ENCODE results near the gene NMRK1.

NMRK1 gene

DNA sequence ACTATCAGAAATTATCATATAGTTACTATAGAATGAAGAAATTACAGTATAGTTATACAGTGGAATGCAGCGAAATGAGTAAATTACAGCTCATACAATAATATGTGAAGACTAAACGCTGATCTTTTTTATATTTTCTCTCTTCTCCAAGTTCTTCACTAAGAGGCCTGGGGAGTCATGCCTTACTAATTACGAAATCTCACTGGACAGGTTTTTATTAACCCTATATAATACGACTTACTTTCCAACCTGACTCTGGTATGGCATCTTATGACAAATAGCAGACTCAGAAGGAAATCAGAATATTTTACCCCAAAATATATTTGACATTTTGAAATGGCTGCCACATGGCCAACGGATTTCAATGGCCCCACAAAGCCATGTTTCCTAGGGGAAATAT is 68.9 kb downstream of the NMRK1 start:
- no peaks in the 10 kb centered on the region for H3K27me3 Mint-ChIP-seq (ENCODE audit: low read depth)
- peaks cover 33% of the 10 kb centered on the region for H3K4me1 Mint-ChIP-seq (ENCODE audit: low read depth)
- peaks cover 17% of the 10 kb centered on the region for H3K36me3 Mint-ChIP-seq (ENCODE audit: low read depth)
- no peak overlapping the region for H3K4me3 Mint-ChIP-seq
- no peak overlapping the region for H3K27ac Mint-ChIP-seq
- H3K9me3 Mint-ChIP-seq, result peaks cover 5% of the 10 kb centered on the region

DNA sequence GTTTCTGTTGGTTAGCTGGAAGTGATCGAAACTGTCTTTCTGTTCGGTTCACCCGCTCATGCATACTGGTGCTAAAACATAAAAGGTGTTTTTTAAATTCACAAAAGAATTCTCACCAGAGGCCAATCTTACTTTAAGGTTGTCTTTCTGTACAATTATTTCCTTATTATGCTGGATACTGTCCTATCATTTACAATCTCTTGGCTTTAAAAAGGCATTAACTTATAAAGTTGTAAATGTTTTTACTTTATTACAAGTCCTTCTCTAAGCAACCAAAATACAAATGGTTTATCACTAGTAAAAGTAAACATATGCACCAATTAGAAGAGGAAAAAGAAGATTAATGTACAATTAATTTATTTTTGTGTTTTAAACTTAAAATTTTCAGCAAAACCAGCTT is 70.6 kb downstream of the NMRK1 start:
- H3K4me1 Mint-ChIP-seq (ENCODE audit: low read depth), result peaks cover 30% of the 10 kb centered on the region

DNA sequence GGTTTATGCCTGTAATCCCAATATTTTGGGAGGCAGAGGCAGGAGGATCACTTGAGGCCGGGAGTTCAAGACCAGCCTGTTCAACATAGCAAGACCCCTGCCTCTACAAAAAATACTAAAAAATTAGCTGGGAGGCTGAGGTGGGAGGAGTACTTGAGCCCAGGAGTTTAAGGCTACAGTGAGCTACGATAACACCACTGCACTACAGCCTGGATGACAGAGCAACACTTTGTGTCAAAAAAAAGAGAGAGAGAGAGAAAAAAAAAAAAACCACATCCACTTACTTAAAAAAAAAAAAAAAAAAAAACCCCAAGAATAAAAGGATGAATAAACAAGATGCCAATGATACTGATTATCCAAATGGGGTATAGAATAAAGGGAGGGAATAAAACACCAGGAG is 74.2 kb downstream of the NMRK1 start:
- Mint-ChIP-seq H3K27ac (peak overlapping the region; percentile 67), H3K27me3 (ENCODE audit: low read depth) (no peaks in the 10 kb centered on the region), H3K4me1 (ENCODE audit: low read depth) (peaks cover 30% of the 10 kb centered on the region), H3K4me3 (no peak overlapping the region), H3K9me3 (peaks cover 6% of the 10 kb centered on the region), H3K36me3 (ENCODE audit: low read depth) (peaks cover 18% of the 10 kb centered on the region)

More for the DNA sequence above, 70.6 kb downstream of the NMRK1 start:
- H3K27ac Mint-ChIP-seq, result no peak overlapping the region
- H3K9me3 Mint-ChIP-seq, result peaks cover 5% of the 10 kb centered on the region
- H3K27me3 Mint-ChIP-seq (ENCODE audit: low read depth), result no peaks in the 10 kb centered on the region
- no peak overlapping the region for H3K4me3 Mint-ChIP-seq
- peaks cover 19% of the 10 kb centered on the region for H3K36me3 Mint-ChIP-seq (ENCODE audit: low read depth)

All from T-helper 1 cell treated with Interleukin-12 subunit alpha and Interleukin-12 subunit beta and Interleukin-4 antibody, amounts not matched to agents 30 μg/mL and 1 μg/mL, for 36 hours (primary cell).